ENCODE data around the gene TRIM38. TPM values are rescaled to one million over a fixed set of nuclear protein-coding genes. Genes with fewer than 3 reads are reported as not detected.

The TRIM38 gene
- total and polyA plus RNA-seq, 2 donors (not counting 3 experiments of a cell fraction or from before 2014, with no cell fraction given): 5.1 to 13.2 TPM

GRCh38 chr6:26034905-26035304, 72.3 kb downstream of the TRIM38 start:
- no TSS peak for BruUV-seq (replicated peaks)
- dilution Hi-C loops (cut with MboI; ENCODE audit: extremely low pct_ligation_motif_present, low sequenced_read_pairs) (no loop called here), intact Hi-C loops (cut with micrococcal nuclease) (loop anchor here (5.0 kb wide), 3 partner anchors 237 to 1857 kb away; a partner anchor contains a TSS)
- no peak overlapping the region for H3K4me3 ChIP-seq (replicated peaks in 1 of 3; ENCODE audit: insufficient read depth in 1 of 3, low read depth in 1 of 3, low read length in 3 of 3)
- peak overlapping the region; percentile 83 for H3K9ac ChIP-seq (replicated peaks; ENCODE audit: extremely low read depth, insufficient read depth, low read length)
- no peak for TF ChIP-seq EZH2 (IDR thresholded peaks at IDR 0.05; ENCODE audit: borderline replicate concordance, low read depth, low read length, severe bottlenecking)
- no peak for TF ChIP-seq FOS (IDR thresholded peaks at IDR 0.05; ENCODE audit: borderline replicate concordance, insufficient read depth, low read length)
- no peak for TF ChIP-seq CTCF (IDR thresholded peaks at IDR 0.05; ENCODE audit: extremely low read depth in 1 of 2, insufficient read depth in 1 of 2, low read depth in 1 of 2, low read length in 2 of 2)
- TF ChIP-seq JUN (IDR thresholded peaks at IDR 0.05; ENCODE audit: borderline replicate concordance, insufficient read depth, insufficient read length, low read depth): no peak
- no peak for TF ChIP-seq POLR2A (IDR thresholded peaks at IDR 0.05; ENCODE audit: low read depth, low read length)
- TF ChIP-seq, protein P1, sequence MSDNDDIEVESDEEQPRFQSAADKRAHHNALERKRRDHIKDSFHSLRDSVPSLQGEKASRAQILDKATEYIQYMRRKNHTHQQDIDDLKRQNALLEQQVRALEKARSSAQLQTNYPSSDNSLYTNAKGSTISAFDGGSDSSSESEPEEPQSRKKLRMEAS (IDR thresholded peaks at IDR 0.05; ENCODE audit: insufficient read depth, insufficient read length): no peak
- TF ChIP-seq GATA2 (IDR thresholded peaks at IDR 0.05; ENCODE audit: insufficient read depth, insufficient read length, low read depth, low read length): no peak
- TF ChIP-seq MYC (IDR thresholded peaks at IDR 0.05; ENCODE audit: low read depth, low read length): no peak
- no peak for TF ChIP-seq POLR2AphosphoS5 (IDR thresholded peaks at IDR 0.05; ENCODE audit: insufficient read depth, low read depth, low read length)
- H3K36me3 ChIP-seq (ENCODE audit: control insufficient read depth in 2 of 2, extremely low read depth in 1 of 2, insufficient read depth in 2 of 2, low read length in 2 of 2): no peaks in the 10 kb centered on the region
- no peaks in the 10 kb centered on the region for H3K27me3 ChIP-seq (ENCODE audit: control insufficient read depth in 2 of 2, insufficient read depth in 2 of 2, low read length in 2 of 2)
- H3K27ac ChIP-seq (ENCODE audit: insufficient read depth, low read depth, low read length): peak overlapping the region; percentile 88
- no peaks in the 10 kb centered on the region for H3K9me3 ChIP-seq (replicated peaks; ENCODE audit: control insufficient read depth, insufficient read depth, low read length)
- no peaks in the 10 kb centered on the region for H3K9me1 ChIP-seq (replicated peaks; ENCODE audit: control insufficient read depth, extremely low read depth, insufficient read depth, low read length)
- FAIRE-seq: no peak
- POLR2A ChIA-PET: interaction anchor here (1.5 to 4.8 kb wide), 2 partner anchors 9 to 10 kb away, joined by 5 to 75 read pairs; a partner anchor contains a TSS
- H2AFZ ChIP-seq (ENCODE audit: low read depth, low read length): peak overlapping the region; percentile 66
- CTCF ChIA-PET: interaction anchor here (1.8 kb wide), 1 partner anchor 9 kb away, joined by 11 read pairs; a partner anchor contains a TSS
- peak overlapping the region; percentile 32 for H3K4me2 ChIP-seq (ENCODE audit: insufficient read depth, low read length)
- no peak for DNase-seq (ENCODE audit: low read depth, low spot score)
- peaks cover 33% of the 10 kb centered on the region for H3K4me1 ChIP-seq (ENCODE audit: control insufficient read depth, extremely low read depth, insufficient read depth, low read length)
- H4K20me1 ChIP-seq (replicated peaks; ENCODE audit: control insufficient read depth, extremely low read depth, insufficient read depth, low read length): no peaks in the 10 kb centered on the region
- H3K79me2 ChIP-seq (ENCODE audit: control insufficient read depth, insufficient read depth, low read length): no peaks in the 10 kb centered on the region

Small RNAs within 50 kb of the gene (small RNA-seq; reads per million reads assigned to genes)
- gene HIST1H1PS2 (ENCODE audit: insufficient read depth, insufficient read length, low read depth, low replicate concordance): not detected

Other genes starting within 250 kb of the TRIM38 start
- gene SLC17A4, start 208.1 kb upstream of the TRIM38 start, total RNA-seq: not detected in 2 replicates
- not detected in 2 replicates for gene SLC17A4, start 208.1 kb upstream of the TRIM38 start, polyA plus RNA-seq
- gene SLC17A1, start 130.8 kb upstream of the TRIM38 start, total RNA-seq: not detected in 2 replicates
- gene SLC17A1, start 130.8 kb upstream of the TRIM38 start, polyA plus RNA-seq: not detected in 2 replicates
- not detected in 2 replicates for gene SLC17A3, start 88.6 kb upstream of the TRIM38 start, total RNA-seq
- not detected in 2 replicates for gene SLC17A3, start 88.6 kb upstream of the TRIM38 start, polyA plus RNA-seq
- gene SLC17A2, start 32.1 kb upstream of the TRIM38 start, total RNA-seq: not detected in 2 replicates
- gene SLC17A2, start 32.1 kb upstream of the TRIM38 start, polyA plus RNA-seq: not detected in 2 replicates
- gene HFE, start 124.6 kb downstream of the TRIM38 start, total RNA-seq: 5.6 and 6.3 TPM in 2 replicates
- 5.4 and 8.1 TPM in 2 replicates for gene HFE, start 124.6 kb downstream of the TRIM38 start, polyA plus RNA-seq

Data from endothelial cell of umbilical vein (primary cell).